ENCODE measurements around the gene TFF3. TPM values are rescaled to one million over a fixed set of nuclear protein-coding genes. Genes with fewer than 3 reads are reported as not detected.

Gene TFF3
- total and polyA plus RNA-seq, 2 experiments from 2014 or later = 0.38 TPM; not detected in 1

DNA sequence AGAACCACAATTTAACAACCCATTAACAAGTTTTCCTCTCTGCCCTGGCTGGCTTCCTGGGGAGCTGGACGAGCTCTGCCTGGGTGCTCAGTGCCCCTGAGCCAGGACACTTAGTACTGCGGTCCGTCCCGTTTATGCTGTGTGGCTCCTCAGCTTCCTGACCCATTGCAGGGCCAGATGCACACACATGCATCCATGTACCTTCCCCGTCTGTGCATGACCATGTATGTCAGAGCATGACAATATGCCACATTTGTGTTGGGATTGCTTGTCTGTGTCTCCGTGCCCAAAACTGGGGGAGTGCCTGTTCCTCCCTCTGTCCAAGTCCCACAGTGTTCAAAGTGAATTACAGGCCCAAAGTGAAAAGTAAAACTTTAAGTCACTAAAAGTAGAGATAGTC lies 9.7 kb upstream of the TFF3 start:
- no peaks in the 10 kb centered on the region for H3K27me3 ChIP-seq
- no peaks in the 10 kb centered on the region for H3K4me1 ChIP-seq (ENCODE audit: low read depth)
- DNase-seq (ENCODE audit: low read depth in 1 of 2, low spot score in 1 of 2) = no peak
- TF ChIP-seq, protein P1, sequence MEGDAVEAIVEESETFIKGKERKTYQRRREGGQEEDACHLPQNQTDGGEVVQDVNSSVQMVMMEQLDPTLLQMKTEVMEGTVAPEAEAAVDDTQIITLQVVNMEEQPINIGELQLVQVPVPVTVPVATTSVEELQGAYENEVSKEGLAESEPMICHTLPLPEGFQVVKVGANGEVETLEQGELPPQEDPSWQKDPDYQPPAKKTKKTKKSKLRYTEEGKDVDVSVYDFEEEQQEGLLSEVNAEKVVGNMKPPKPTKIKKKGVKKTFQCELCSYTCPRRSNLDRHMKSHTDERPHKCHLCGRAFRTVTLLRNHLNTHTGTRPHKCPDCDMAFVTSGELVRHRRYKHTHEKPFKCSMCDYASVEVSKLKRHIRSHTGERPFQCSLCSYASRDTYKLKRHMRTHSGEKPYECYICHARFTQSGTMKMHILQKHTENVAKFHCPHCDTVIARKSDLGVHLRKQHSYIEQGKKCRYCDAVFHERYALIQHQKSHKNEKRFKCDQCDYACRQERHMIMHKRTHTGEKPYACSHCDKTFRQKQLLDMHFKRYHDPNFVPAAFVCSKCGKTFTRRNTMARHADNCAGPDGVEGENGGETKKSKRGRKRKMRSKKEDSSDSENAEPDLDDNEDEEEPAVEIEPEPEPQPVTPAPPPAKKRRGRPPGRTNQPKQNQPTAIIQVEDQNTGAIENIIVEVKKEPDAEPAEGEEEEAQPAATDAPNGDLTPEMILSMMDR (IDR thresholded peaks at IDR 0.05; ENCODE audit: low read depth, low read length) = no peak
- no peaks in the 10 kb centered on the region for H3K9me3 ChIP-seq (ENCODE audit: low read depth)
- H3K36me3 ChIP-seq = no peaks in the 10 kb centered on the region
- H3K4me3 ChIP-seq = no peak overlapping the region
- no peak overlapping the region for H3K27ac ChIP-seq

DNA sequence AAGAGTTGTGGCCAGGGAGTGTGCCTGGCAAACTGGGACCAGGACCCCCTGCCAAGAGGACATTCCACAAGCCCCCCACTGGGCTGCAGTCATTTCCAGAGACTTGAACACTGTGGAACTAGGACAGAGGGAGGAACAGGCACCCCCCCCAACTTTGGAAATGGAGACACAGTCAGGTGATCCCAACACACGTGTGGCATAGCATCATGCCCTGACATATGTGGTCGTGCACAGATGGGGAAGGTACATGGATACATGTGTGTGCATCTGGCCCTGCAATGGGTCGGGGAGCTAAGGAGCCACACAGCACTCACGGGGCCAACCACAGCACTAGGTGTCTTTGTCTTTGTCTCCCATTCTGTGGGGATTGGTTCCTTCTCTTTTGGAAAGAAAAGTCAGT lies 6.6 kb upstream of the TFF3 start:
- no peak for DNase-seq (ENCODE audit: low read depth in 1 of 2, low spot score in 1 of 2)
- no peak overlapping the region for H3K27ac ChIP-seq
- no peaks in the 10 kb centered on the region for H3K27me3 ChIP-seq
- H3K4me3 ChIP-seq = no peak overlapping the region
- H3K9me3 ChIP-seq (ENCODE audit: low read depth) = no peaks in the 10 kb centered on the region
- TF ChIP-seq, protein P1 (IDR thresholded peaks at IDR 0.05; ENCODE audit: low read depth, low read length) = no peak
- no peaks in the 10 kb centered on the region for H3K4me1 ChIP-seq (ENCODE audit: low read depth)
- H3K36me3 ChIP-seq = no peaks in the 10 kb centered on the region

DNA sequence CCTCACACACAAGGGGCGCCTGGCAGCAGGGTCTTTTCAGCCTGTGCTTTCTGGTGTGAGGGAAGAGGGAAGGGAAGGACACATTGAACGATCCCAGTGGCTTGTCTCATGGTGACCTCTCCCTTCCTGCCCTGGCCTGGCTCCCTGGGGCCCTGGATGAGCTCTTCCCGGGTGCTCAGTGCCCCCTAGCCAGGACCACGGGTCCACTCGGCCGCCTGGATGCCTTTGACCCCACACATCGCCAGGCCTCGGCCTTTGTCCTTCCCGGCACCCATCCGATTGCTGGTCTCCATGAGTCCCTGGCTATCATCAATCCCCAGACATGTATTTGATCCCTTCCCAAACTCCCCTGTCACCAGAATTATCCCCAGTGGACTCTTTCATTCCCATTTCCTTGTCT lies 6.0 kb upstream of the TFF3 start:
- H3K36me3 ChIP-seq = no peaks in the 10 kb centered on the region
- no peaks in the 10 kb centered on the region for H3K4me1 ChIP-seq (ENCODE audit: low read depth)
- no peaks in the 10 kb centered on the region for H3K27me3 ChIP-seq
- no peak overlapping the region for H3K27ac ChIP-seq
- H3K4me3 ChIP-seq = no peak overlapping the region
- H3K9me3 ChIP-seq (ENCODE audit: low read depth) = no peaks in the 10 kb centered on the region
- DNase-seq (ENCODE audit: low read depth in 1 of 2, low spot score in 1 of 2) = no peak
- TF ChIP-seq, protein P1 (IDR thresholded peaks at IDR 0.05; ENCODE audit: low read depth, low read length) = no peak

DNA sequence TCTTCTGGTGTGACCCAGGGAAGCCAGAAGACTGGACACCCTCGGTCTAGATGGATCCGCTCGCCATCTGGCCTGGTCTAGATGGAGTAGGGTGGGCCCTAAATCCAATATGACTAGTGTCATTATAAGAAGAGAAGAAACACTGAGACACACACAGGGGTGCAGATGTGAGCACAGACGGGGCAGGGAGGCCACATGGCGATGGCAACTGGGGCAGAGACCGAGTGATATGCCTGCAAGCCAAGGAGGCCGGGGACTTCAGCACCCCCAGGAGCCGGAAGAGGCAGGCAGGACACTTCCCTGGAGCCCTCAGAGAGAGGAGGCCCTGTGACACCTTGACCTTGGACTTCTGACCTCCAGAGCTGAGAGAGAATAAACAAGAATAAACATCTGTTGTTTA lies 5.6 kb upstream of the TFF3 start:
- Histone ChIP-seq H3K4me1 (ENCODE audit: low read depth) (no peaks in the 10 kb centered on the region), H3K27ac (no peak overlapping the region), H3K4me3 (no peak overlapping the region), H3K36me3 (no peaks in the 10 kb centered on the region), H3K9me3 (ENCODE audit: low read depth) (no peaks in the 10 kb centered on the region), H3K27me3 (no peaks in the 10 kb centered on the region)
- DNase-seq (ENCODE audit: low read depth in 1 of 2, low spot score in 1 of 2) = no peak
- TF ChIP-seq, protein P1 (IDR thresholded peaks at IDR 0.05; ENCODE audit: low read depth, low read length) = no peak

DNA sequence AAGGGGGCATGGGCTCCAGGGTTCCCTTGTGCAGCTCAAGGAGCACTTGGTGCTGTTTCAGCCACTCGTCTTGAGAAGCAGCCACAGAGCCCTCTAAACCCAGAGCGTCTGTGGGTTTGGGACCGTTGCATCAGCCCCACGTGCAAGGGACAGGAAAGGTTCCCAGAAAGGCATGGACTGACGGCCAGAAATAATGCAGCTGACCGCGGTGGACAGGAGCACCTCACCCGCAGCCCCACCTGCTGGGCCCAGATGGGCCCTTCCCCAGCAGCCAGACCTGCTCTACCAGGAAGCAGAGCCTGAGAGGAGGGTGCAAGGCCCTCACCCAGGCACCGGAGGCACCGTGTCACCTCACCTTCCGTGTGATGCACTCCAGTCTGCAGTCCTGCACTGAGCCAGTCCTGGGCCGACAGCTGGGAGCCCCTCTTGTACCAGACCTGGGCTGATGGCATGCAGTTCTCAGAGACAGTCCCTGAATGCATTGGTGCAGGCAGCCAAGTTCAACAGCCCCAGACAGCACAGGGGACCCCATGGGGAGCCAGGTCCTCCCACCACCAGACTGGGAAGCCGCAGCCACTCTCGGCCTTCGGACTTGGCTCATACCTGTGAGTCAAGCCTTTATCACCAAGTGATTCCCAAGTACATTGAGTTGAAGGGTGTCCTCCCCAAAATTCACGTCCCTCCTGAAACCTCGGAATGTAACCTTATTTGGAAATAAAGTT lies 4.8 kb upstream of the TFF3 start:
- Histone ChIP-seq H3K4me3 (no peak overlapping the region), H3K4me1 (ENCODE audit: low read depth) (no peaks in the 10 kb centered on the region), H3K36me3 (no peaks in the 10 kb centered on the region), H3K27ac (no peak overlapping the region), H3K9me3 (ENCODE audit: low read depth) (no peaks in the 10 kb centered on the region), H3K27me3 (no peaks in the 10 kb centered on the region)
- TF ChIP-seq, protein P1 (IDR thresholded peaks at IDR 0.05; ENCODE audit: low read depth, low read length) = no peak
- no peak for DNase-seq (ENCODE audit: low read depth in 1 of 2, low spot score in 1 of 2)

All from cardiac muscle cell (in vitro differentiated cells and primary cell).